DND-41 (cell line): ENCODE results near the gene L1TD1.

Experiments used
- ATAC-seq: fragments of 200-7000 bp; cut with Tn5 transposase; 3 replicates; pipeline ENCODE4 v1.9.1; 2021; ENCODE audit warnings: low read depth; ENCODE audit not compliant: insufficient read depth
- DNase-seq: peaks from one replicate; pipeline ENCODE4 v3.0.0-alpha.2; 2020
- H2AFZ ChIP-seq: 2 replicates; pipeline ENCODE4 v1.6.0; 2012; ENCODE audit warnings: low read depth, low read length
- H3K27ac ChIP-seq: 2 replicates; pipeline ENCODE4 v1.5.1; 2012; ENCODE audit warnings: low read length, inconsistent platforms
- H3K27me3 ChIP-seq: fragments of 200-600 bp; sonication (generic); 2 replicates; pipeline ENCODE4 v1.6.0; 2012; ENCODE audit warnings: low read length, mild to moderate bottlenecking, inconsistent platforms; ENCODE audit not compliant: insufficient read depth, poor library complexity
- H3K36me3 ChIP-seq: 2 replicates; pipeline ENCODE4 v1.5.1; 2012; ENCODE audit warnings: low read length, inconsistent platforms; ENCODE audit not compliant: insufficient read depth
- H3K4me1 ChIP-seq: 2 replicates; pipeline ENCODE4 v1.5.1; 2012; ENCODE audit warnings: mild to moderate bottlenecking, low read length; ENCODE audit not compliant: insufficient read depth
- H3K4me2 ChIP-seq: 2 replicates; pipeline ENCODE4 v1.6.0; 2012; ENCODE audit warnings: mild to moderate bottlenecking, moderate library complexity, low read length, inconsistent platforms; ENCODE audit not compliant: insufficient read depth
- H3K4me3 ChIP-seq, 2 experiments: fragments of 200-600 bp in 1 of 2; shearing (Covaris generic) in 1 of 2; 2 replicates each; pipeline ENCODE4 v1.5.1; 2012 to 2016; ENCODE audit warnings: inconsistent platforms in 2 of 2, low read length in 2 of 2, mild to moderate bottlenecking in 2 of 2, low read depth in 1 of 2, moderate library complexity in 1 of 2
- H3K79me2 ChIP-seq: 2 replicates; pipeline ENCODE4 v1.6.0; 2012; ENCODE audit warnings: low read length, inconsistent platforms; ENCODE audit not compliant: insufficient read depth
- H3K9ac ChIP-seq: 2 replicates; pipeline ENCODE4 v1.6.0; 2012; ENCODE audit warnings: low read depth, mild to moderate bottlenecking, inconsistent platforms, low read length, moderate library complexity
- H3K9me3 ChIP-seq: 2 replicates; pipeline ENCODE4 v1.5.1; 2012; ENCODE audit warnings: low read length, moderate library complexity, mild to moderate bottlenecking, inconsistent platforms; ENCODE audit not compliant: insufficient read depth, severe bottlenecking
- H4K20me1 ChIP-seq: 2 replicates; pipeline ENCODE4 v1.6.0; 2012; ENCODE audit warnings: low read length; ENCODE audit not compliant: insufficient read depth
- CTCF ChIP-seq: IDR thresholded peaks from 2 replicates; pipeline ENCODE4 v1.5.1; 2012; ENCODE audit warnings: borderline replicate concordance, low read length, moderate library complexity, mild to moderate bottlenecking; ENCODE audit not compliant: poor library complexity, severe bottlenecking; ENCODE audit errors: extremely low read depth
- EZH2 ChIP-seq: IDR thresholded peaks from 3 replicates; pipeline ENCODE4 v1.6.1; 2012; ENCODE audit warnings: borderline replicate concordance, low read depth, mild to moderate bottlenecking, moderate library complexity, low read length, inconsistent platforms; ENCODE audit not compliant: severe bottlenecking

Gene L1TD1

GRCh38 chr1:62210960-62211359 lies 16.3 kb downstream of the L1TD1 start:
- no peak overlapping the region for H3K4me2 ChIP-seq
- TF ChIP-seq EZH2, result no peak
- no peak for TF ChIP-seq CTCF
- DNase-seq, result no peak

GRCh38 chr1:62212411-62212810 lies 17.8 kb downstream of the L1TD1 start:
- Histone ChIP-seq H3K27ac (no peak overlapping the region), H3K4me1 (no peaks in the 10 kb centered on the region), H3K4me3 (no peak overlapping the region), H3K79me2 (no peaks in the 10 kb centered on the region), H3K36me3 (no peaks in the 10 kb centered on the region), H4K20me1 (no peaks in the 10 kb centered on the region), H3K4me2 (no peak overlapping the region), H2AFZ (no peak overlapping the region), H3K27me3 (no peaks in the 10 kb centered on the region), H3K9me3 (no peaks in the 10 kb centered on the region), H3K9ac (no peak overlapping the region)
- TF ChIP-seq EZH2 (no peak), CTCF (no peak)
- ATAC-seq (no peak), DNase-seq (no peak)

More at GRCh38 chr1:62210960-62211359, 16.3 kb downstream of the L1TD1 start:
- no peak overlapping the region for H3K27ac ChIP-seq
- ATAC-seq, result no peak
- H3K9ac ChIP-seq, result no peak overlapping the region
- no peaks in the 10 kb centered on the region for H3K36me3 ChIP-seq
- no peaks in the 10 kb centered on the region for H4K20me1 ChIP-seq
- H3K4me3 ChIP-seq, result no peak overlapping the region
- H3K79me2 ChIP-seq, result no peaks in the 10 kb centered on the region
- no peaks in the 10 kb centered on the region for H3K4me1 ChIP-seq
- no peaks in the 10 kb centered on the region for H3K9me3 ChIP-seq
- no peaks in the 10 kb centered on the region for H3K27me3 ChIP-seq
- no peak overlapping the region for H2AFZ ChIP-seq

- Histone ChIP-seq H3K9ac (no peak overlapping the region), H2AFZ (no peak overlapping the region), H3K9me3 (no peaks in the 10 kb centered on the region), H3K4me1 (no peaks in the 10 kb centered on the region), H3K79me2 (no peaks in the 10 kb centered on the region), H3K4me3 (no peak overlapping the region), H3K4me2 (no peak overlapping the region), H3K27me3 (no peaks in the 10 kb centered on the region), H3K27ac (no peak overlapping the region), H3K36me3 (no peaks in the 10 kb centered on the region), H4K20me1 (no peaks in the 10 kb centered on the region)
- no peak for DNase-seq
- ATAC-seq, result no peak
- TF ChIP-seq EZH2 (no peak), CTCF (no peak)
Observed at GRCh38 chr1:62213075-62213914, 18.6 kb downstream of the L1TD1 start.
